Heart right ventricle (tissue), 16 donors: ENCODE results near the gene HAUS3. TPM values are rescaled to one million over a fixed set of nuclear protein-coding genes. Genes with fewer than 3 reads are reported as not detected.

Source experiments
- ATAC-seq, 8 donors: fragments of 200-7000 bp; cut with Tn5 transposase; one replicate each; pipeline ENCODE4 v1.9.1; 2020; ENCODE audit warnings: mild to moderate bottlenecking in 8 of 8, moderate library complexity in 8 of 8, moderate number of reproducible peaks in 1 of 8
- DNase-seq, 2 donors: peaks; one replicate each; pipeline ENCODE4 v3.0.0-alpha.2; 2020
- H3K27ac ChIP-seq, 10 donors: fragments of 200-600 bp; sonication (generic) in 2 of 10; one replicate each; pipeline versions ENCODE4 v1.5.0 to v1.8.0; 2020 to 2022; ENCODE audit warnings: mild to moderate bottlenecking in 3 of 10
- H3K27me3 ChIP-seq, 7 donors: fragments of 200-600 bp; one replicate each; pipeline ENCODE4 v1.8.0; 2021 to 2022; ENCODE audit warnings: mild to moderate bottlenecking in 2 of 7
- H3K36me3 ChIP-seq, 9 donors: fragments of 200-600 bp; sonication (generic) in 1 of 9; one replicate each; pipeline versions ENCODE4 v1.5.0 to v1.8.0; 2020 to 2022; ENCODE audit warnings: mild to moderate bottlenecking in 2 of 9
- H3K4me1 ChIP-seq, 9 donors: fragments of 200-600 bp; sonication (generic) in 1 of 9; one replicate each; pipeline versions ENCODE4 v1.5.0 to v1.8.0; 2020 to 2022; ENCODE audit warnings: mild to moderate bottlenecking in 4 of 9
- H3K4me3 ChIP-seq, 10 donors: fragments of 200-600 bp; sonication (generic) in 2 of 10; one replicate each; pipeline versions ENCODE4 v1.5.0 to v1.8.0; 2020 to 2022; ENCODE audit warnings: mild to moderate bottlenecking in 7 of 10, moderate library complexity in 2 of 10
- H3K9me3 ChIP-seq, 11 donors: fragments of 200-600 bp in 10 of 11; sonication (generic) in 2 of 11; one replicate each; pipeline versions ENCODE4 v1.5.0 to v1.8.0; 2013 to 2022; ENCODE audit warnings: mild to moderate bottlenecking in 2 of 11, control low read depth in 1 of 11, moderate library complexity in 1 of 11
- WGBS, 2 donors: extraction: QIAGEN DNeasy Blood & Tissue Kit; methylation state at CpG; one replicate each; pipeline ENCODE4 v1.1.7; 2013; ENCODE audit warnings: inconsistent platforms in 1 of 2; 5-methylcytosine and 5-hydroxymethylcytosine counted together
- intact Hi-C, 10 donors: fragments of 100-400 bp; cut with DNase I; formaldehyde crosslinking; loops; one replicate each; pipeline versions ENCODE4 v1.11.1 to v1.14.2; 2022
- polyA plus RNA-seq, 2 donors: library from polyadenylated mRNA; stranded (reverse); fragments of 200-250 nt; gene quantifications; one replicate each; pipeline ENCODE4 v1.2.3, GENCODE V29; 2013
- total RNA-seq, 10 donors: library from RNA; stranded (reverse); fragmentation: NEBNext Ultra II Directional in 3 of 10; extraction: Animal tissue kit (Norgen Biotek cat#: 25700) in 3 of 10; gene quantifications; one replicate each; pipeline versions ENCODE4 v1.2.1 to v1.2.4, GENCODE V29; 2021 to 2023
- TF ChIP-seq, protein P1 (sequence below), 9 donors: fragments of 200-600 bp; sonication (generic) in 2 of 9; IDR thresholded peaks; one replicate each; pipeline versions ENCODE4 v1.5.0 to v1.8.0; 2021 to 2022; ENCODE audit warnings: antibody characterized with exemption in 9 of 9, mild to moderate bottlenecking in 5 of 9, moderate library complexity in 1 of 9
- donor health status: Arrhythmogenic right ventricular cardiomyopathy.
- donor health status: ischemic (EF 13 %, LVEDD 7.1; RV severe dilation, severe dysfunction).
- donor health status: healthy with polysubstance abuse.
- donor health status: DM: no; HTN: yes; CAD: no.
- donor health status: DM: no; HTN: no; CAD: no.
- donor health status: ischemic (EF 25% LVEDD 6.9; RV normal size, moderate dysfunction).
- donor health status: ischemic (EF 25% LVEDD 5.7; RV mildly dilated, moderate dysfunction).
- donor health status: healthy.
- donor health status: DM: yes; HTN: yes; CAD: no.
- donor health status: Ischemic cardiomyopathy.
- donor health status: ischemic (EF 35%, LVEDD 5.7; RV mildly dilated, moderate dysfunction).
- donor health status: nonischemic (EF 11% LVEDD 7.7; RV severe dilation, severe dysfunction).
- donor health status: DM: yes; HTN: yes; CAD: no.
- donor health status: PGD.
- donor health status: ischemic (EF 29% LVEDD 5.4; RV normal size, mild dysfunction).
- donor health status: nonischemic (EF 23%, LVEDD 6.1; RV moderate dilation, normal function).

The HAUS3 gene
- total and polyA plus RNA-seq, 12 donors = 3.5 to 10.5 (median 6.5) TPM

DNA sequence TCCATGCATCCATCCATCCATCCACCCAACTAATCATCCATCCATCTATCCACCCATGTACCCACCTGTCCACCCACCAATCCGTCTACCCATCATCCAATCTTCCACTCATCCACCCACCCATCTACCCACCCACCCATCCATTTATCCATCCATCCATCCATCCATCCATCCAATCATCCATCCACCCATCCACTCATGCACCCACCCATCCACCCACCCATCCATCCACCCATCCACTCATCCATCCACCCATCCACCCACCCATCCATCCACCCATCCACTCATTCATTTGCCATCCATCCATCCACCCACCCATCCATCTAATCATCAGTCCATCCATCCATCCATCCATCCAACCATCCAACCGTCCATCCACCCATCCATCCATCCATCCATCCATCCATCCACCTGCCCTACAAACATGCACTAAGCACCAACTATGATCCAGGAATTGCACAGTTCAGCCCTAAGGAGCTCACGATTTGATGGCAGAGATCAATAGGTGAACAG lies 41.3 kb upstream of the HAUS3 start:
- 89 to 94% methylated on average over 3 of the region's 3 CpGs for WGBS, 2 donors
- no peak for DNase-seq
- Histone ChIP-seq H3K36me3 (no peaks in the 10 kb centered on the region), H3K4me3 (no peak overlapping the region), H3K9me3 (no peaks in the 10 kb centered on the region), H3K4me1 (peaks cover 0 to 11% (median 0%) of the 10 kb centered on the region in 9 donors), H3K27ac (no peak overlapping the region), H3K27me3 (no peaks in the 10 kb centered on the region)
- intact Hi-C loops = no loop called here
- TF ChIP-seq, protein P1, sequence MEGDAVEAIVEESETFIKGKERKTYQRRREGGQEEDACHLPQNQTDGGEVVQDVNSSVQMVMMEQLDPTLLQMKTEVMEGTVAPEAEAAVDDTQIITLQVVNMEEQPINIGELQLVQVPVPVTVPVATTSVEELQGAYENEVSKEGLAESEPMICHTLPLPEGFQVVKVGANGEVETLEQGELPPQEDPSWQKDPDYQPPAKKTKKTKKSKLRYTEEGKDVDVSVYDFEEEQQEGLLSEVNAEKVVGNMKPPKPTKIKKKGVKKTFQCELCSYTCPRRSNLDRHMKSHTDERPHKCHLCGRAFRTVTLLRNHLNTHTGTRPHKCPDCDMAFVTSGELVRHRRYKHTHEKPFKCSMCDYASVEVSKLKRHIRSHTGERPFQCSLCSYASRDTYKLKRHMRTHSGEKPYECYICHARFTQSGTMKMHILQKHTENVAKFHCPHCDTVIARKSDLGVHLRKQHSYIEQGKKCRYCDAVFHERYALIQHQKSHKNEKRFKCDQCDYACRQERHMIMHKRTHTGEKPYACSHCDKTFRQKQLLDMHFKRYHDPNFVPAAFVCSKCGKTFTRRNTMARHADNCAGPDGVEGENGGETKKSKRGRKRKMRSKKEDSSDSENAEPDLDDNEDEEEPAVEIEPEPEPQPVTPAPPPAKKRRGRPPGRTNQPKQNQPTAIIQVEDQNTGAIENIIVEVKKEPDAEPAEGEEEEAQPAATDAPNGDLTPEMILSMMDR (IDR thresholded peaks at IDR 0.05) = no peak
- no peak for ATAC-seq

DNA sequence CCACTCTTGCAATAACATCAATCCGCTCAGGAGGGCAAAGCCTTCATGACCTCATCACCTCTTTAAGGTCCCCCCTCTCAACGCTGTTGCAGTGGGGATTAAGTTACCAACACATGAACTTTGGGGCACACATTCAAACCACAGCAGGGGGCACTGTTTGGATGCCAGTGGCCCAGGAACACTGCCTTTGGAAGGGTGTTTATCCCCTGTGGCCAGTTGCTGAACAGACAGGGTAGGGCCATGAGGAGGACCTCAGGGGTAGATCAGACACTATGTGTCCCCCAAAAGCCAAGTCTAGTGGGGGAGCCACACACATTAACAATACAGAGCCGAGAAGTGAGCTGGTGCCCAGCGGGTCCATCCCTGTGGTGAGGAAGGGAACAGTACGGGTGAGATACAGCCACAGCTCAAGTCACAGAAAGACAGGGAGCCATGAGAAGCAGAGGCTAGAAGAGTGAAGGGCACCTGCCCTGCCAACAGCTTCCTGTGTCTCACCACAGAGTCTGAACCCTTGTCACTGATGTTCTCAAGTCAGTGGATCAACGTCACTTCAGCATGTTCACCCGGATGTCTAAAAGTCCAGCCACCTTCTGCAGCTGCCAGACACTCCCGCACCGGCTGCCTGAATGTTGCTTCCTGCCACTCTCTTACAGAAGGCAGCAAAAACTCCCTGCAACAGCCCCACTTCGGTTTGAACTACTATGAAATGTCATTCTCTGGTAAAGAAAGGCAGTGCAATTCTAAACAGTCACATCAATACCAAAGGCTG lies 39.8 kb upstream of the HAUS3 start:
- H3K27ac ChIP-seq = peak overlapping the region in 1 of 10 donors; percentile 80
- H3K4me1 ChIP-seq = peaks cover 0 to 11% (median 0%) of the 10 kb centered on the region in 9 donors
- no peaks in the 10 kb centered on the region for H3K27me3 ChIP-seq
- no peaks in the 10 kb centered on the region for H3K9me3 ChIP-seq
- TF ChIP-seq, protein P1 (IDR thresholded peaks at IDR 0.05) = peak in 2 of 9 donors; percentile 14 to 16
- no peak overlapping the region for H3K4me3 ChIP-seq
- 62 to 66% methylated on average over 10 of the region's 10 CpGs for WGBS, 2 donors
- DNase-seq (peak in 1 of 2 donors; percentile 4), ATAC-seq (peak in 3 of 8 donors; percentile 27 to 45 (median 33))
- intact Hi-C loops = no loop called here
- no peaks in the 10 kb centered on the region for H3K36me3 ChIP-seq

DNA sequence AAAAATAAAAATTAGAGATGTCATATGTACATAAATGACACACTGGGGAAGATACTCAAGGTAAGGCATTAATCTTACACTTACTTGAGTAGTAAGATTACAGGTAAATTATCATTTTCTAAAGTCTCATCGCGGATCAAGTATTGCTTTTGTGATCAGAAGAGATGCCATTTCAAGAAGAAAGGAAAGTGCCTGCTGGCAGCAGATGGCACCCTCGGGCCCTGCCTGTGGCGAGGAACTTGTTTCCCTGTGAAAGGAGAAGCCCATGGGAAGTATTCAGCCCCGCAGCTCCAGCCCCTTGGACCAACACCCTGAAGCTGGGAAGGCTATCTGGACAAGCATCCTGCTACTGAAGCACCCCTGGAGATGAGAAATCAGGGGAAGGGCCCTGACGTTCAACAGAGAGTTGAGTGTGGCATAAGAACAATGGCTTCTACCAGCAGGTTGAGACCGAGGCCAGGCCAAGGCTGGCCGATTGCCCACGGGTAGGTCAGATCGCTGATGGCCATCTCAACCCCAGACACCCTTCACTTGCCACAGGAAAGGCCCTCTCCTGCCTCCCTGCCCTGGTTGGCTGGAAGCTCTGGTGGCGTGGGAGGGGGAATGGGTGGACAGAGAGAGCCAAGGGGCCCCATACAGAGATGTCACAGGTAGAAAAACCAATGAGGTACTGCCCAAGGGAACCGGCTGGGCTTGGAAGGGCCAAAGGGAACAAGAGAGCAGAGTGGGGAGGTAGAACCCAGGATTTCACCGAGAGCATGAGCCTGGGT lies 38.8 kb upstream of the HAUS3 start:
- H3K9me3 ChIP-seq = no peaks in the 10 kb centered on the region
- H3K27me3 ChIP-seq = no peaks in the 10 kb centered on the region
- no peaks in the 10 kb centered on the region for H3K36me3 ChIP-seq
- ATAC-seq (no peak), DNase-seq (peak in 1 of 2 donors; percentile 2)
- peak overlapping the region in 1 of 10 donors; percentile 80 for H3K27ac ChIP-seq
- peaks cover 0 to 9% (median 0%) of the 10 kb centered on the region in 9 donors for H3K4me1 ChIP-seq
- TF ChIP-seq, protein P1 (IDR thresholded peaks at IDR 0.05) = peak in 1 of 9 donors; percentile 10
- 86 to 88% methylated on average over 13 of the region's 13 CpGs for WGBS, 2 donors
- intact Hi-C loops = no loop called here
- H3K4me3 ChIP-seq = no peak overlapping the region

DNA sequence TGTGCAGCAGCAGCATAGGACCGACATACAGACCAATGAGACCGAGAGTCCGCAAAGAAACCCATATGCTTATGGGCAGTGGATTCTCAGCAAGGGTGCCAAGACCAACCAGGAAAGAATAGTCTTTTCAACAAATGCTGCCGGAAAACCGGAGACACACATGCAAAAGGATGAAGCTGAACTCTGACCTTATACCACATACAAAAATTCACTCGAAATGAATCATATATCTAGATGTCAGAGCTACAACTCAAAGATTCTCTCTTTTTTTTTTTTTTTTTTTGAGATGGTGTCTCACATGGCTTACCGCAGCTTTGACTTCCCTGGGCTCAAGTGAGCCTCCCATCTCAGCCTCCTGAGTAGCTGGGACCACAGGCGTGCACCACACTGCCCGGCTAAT lies 36.0 kb upstream of the HAUS3 start:
- no peak for DNase-seq
- H3K27ac ChIP-seq = no peak overlapping the region
- intact Hi-C loops = loop anchor here in 1 of 10 donors (10.0 kb wide), 1 partner anchor 127 kb away; no protein-coding TSS in a partner anchor

More for the DNA sequence above, 36.0 kb upstream of the HAUS3 start:
- WGBS, 2 donors = 95 to 96% methylated on average over 9 of the region's 9 CpGs
- no peak for ATAC-seq
- H3K27me3 ChIP-seq = no peaks in the 10 kb centered on the region
- no peak overlapping the region for H3K4me3 ChIP-seq
- H3K4me1 ChIP-seq = no peaks in the 10 kb centered on the region
- no peaks in the 10 kb centered on the region for H3K36me3 ChIP-seq
- TF ChIP-seq, protein P1 (IDR thresholded peaks at IDR 0.05) = no peak
- no peaks in the 10 kb centered on the region for H3K9me3 ChIP-seq
